Fibroblast of pulmonary artery (primary cell): Measurements from ENCODE around the gene PRADC1.
"Not testable (repeated sequence)": the region's sequence is repeated elsewhere in the genome, so short reads cannot be mapped to it uniquely, and the experiment has no call there.

Experiments used
- DNase-seq: peaks from one replicate; pipeline ENCODE4 v3.0.0-alpha.2; 2010; ENCODE audit warnings: low read depth
- H3K4me3 ChIP-seq: replicated peaks from 2 replicates; pipeline ENCODE4 v1.5.1; 2011; ENCODE audit warnings: low read depth, mild to moderate bottlenecking, control low read depth, low read length, moderate library complexity
- TF ChIP-seq, protein P1 (sequence below): IDR thresholded peaks from 2 replicates; pipeline ENCODE4 v1.5.1; 2011; ENCODE audit warnings: mild to moderate bottlenecking, control low read depth, low read length, inconsistent platforms; ENCODE audit errors: missing control alignments

Gene PRADC1

DNA sequence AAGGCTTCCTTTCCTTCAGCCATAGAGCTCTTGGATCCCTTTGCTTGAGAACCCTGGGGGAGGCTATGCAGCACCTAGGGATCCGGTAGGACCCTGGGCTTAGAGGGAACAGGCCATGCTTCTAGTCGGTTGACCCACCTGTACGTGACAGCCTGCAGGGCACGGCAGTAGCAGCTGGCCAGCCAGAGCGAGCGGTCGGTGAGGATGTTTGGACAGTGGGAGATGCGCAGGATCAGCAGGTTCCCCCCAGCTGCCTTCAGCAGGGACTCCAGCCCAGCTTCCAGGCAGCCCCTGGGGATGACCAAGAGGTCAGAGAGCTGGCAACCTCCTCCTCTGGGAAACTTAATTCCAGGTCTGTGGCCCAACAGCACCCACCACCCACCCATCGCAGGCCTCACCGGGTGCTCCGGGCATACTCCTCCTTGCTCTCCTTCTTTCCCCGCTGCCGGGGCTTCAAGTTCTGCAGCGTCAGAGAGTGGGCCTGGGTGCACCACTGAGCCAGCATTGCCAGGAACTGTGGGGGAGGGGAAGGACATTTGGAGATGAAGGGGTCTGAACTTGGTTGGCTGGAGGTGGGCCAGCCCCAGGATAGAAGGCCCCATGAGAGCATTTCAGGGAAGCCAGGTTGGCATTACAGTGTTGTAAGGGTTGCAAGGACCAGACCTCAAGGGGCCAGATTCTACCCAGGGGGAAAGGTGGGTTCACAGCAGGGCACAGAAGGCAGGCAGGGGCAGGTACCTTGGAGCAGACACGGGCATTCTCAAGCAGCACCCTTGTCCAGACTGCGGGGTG lies 30.7 kb upstream of the PRADC1 start:
- TF ChIP-seq, protein P1, sequence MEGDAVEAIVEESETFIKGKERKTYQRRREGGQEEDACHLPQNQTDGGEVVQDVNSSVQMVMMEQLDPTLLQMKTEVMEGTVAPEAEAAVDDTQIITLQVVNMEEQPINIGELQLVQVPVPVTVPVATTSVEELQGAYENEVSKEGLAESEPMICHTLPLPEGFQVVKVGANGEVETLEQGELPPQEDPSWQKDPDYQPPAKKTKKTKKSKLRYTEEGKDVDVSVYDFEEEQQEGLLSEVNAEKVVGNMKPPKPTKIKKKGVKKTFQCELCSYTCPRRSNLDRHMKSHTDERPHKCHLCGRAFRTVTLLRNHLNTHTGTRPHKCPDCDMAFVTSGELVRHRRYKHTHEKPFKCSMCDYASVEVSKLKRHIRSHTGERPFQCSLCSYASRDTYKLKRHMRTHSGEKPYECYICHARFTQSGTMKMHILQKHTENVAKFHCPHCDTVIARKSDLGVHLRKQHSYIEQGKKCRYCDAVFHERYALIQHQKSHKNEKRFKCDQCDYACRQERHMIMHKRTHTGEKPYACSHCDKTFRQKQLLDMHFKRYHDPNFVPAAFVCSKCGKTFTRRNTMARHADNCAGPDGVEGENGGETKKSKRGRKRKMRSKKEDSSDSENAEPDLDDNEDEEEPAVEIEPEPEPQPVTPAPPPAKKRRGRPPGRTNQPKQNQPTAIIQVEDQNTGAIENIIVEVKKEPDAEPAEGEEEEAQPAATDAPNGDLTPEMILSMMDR, result no peak
- no peak for DNase-seq
- no peak overlapping the region for H3K4me3 ChIP-seq

DNA sequence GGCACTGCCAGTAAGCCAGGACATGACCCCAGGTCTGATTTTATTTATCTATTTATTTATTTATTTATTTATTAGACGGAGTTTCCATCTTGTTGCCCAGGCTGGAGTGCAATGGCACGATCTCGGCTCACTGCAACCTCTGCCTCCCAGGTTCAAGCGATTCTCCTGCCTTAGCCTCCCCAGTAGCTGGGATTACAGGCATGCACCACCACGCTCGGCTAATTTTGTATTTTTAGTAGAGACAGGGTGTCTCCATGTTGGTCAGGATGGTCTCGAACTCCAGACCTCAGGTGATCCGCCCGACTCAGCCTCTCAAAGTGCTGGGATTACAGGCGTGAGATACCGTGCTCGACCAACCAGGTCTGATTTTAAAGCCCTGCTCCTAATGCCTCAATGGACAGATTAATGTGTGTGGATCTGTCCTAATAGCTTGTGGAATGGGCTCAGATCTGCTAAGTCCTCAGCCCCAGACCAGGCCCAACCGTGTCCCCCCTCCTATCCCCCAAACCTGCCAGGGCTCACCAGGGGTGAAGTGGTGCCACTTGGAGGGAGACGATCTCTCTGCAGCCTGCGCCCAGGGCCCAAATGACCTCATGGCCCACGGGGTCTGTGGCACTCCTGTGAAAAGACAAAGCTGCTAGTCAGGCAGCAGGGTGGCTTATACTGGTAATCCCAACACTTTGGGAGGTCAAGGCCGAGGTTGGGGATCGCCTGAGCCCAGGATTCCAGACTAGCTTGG lies 29.8 kb upstream of the PRADC1 start:
- not testable (repeated sequence) for DNase-seq, H3K4me3 ChIP-seq

DNA sequence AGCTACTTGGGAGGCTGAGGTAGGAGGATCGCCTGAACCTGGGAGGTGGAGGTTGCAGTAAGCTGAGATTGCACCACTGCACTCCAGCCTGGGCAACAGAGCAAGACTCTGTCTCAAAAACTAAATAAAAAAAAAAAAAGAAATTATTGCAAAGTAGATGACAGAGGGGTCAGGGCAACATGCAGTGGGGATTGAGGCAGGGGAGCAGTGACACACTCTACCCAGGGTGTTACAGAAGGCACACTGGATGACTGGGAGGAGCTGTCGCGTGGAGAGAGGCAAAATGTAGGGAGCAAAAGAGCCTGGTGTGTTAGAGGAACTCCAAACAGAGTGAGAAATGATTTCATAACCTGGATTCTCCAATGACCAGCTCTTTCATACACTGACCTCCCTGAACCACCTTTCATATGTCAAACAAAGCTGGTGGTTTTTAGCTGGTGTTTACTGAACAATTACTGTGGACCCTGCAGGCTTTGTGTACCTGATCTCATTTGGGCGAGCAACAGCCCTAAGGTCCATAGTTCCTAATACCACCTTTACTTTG lies 29.1 kb upstream of the PRADC1 start:
- TF ChIP-seq, protein P1, result no peak
- H3K4me3 ChIP-seq, result no peak overlapping the region

DNA sequence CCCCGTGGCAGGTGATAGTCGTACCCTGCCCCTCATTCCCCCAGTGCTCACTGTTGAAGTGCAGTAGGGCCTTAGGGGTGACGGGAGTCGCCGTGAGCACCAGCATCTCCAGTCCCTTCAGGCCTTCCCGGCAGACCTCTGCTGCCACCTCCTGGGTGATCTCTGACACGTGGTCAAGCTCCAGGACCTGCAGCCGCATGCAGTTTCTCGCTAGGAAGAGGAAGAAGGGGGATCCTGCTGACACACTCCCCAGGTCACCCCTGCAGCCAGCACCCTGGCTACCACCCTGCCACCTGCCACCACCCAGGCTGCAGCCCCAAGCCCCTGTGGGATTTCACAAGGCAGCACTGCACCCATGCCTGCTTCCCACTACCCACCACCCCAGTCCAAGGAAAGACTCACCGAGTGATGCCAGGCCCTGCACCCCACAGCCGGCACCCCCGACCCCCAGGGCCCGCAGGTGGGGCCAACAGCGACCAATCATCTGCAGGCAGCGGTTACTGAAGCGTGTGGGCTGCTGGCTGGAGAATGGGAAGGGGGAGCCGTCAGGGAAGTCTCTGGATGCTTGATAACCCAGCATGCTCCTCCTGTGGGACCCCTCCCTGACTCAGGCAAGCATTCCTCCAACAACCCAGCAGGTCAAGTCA lies 27.4 kb upstream of the PRADC1 start:
- H3K4me3 ChIP-seq, result no peak overlapping the region
- DNase-seq, result peak; percentile 71
- TF ChIP-seq, protein P1, result peak; percentile 69

More for the DNA sequence above, 29.1 kb upstream of the PRADC1 start:
- DNase-seq, result no peak

DNA sequence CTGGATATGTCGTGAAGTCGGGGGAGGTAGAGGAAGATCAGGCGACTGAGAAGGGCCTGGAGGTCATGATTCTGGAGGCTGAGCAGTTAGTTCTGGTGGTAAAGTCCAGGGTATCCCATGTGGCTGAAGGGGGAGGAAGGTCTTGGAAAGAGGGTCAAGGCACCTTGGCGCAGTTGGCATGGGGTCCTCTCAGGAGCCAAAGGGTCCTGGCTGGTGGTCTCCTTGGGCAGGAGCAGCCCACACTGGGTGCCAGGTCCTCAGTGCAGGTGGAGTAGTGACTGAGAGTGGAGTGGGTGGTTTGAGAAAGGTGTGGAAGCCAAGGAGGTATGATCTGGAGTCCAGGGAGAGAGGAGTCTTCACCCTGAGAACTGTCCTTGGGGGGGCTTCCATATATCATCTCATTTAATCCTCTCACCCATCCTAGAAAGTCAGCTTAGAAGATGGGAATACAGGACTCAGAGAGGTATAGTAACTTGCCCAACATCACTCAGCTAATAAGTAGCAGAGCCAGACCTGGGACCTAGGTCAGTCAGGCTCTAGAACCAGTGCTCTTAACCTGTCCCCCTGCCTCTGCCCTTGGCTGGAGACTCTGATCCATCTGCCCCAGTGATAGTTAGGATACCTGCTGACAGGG lies 26.8 kb upstream of the PRADC1 start:
- no peak overlapping the region for H3K4me3 ChIP-seq
- no peak for DNase-seq
- TF ChIP-seq, protein P1, result no peak

DNA sequence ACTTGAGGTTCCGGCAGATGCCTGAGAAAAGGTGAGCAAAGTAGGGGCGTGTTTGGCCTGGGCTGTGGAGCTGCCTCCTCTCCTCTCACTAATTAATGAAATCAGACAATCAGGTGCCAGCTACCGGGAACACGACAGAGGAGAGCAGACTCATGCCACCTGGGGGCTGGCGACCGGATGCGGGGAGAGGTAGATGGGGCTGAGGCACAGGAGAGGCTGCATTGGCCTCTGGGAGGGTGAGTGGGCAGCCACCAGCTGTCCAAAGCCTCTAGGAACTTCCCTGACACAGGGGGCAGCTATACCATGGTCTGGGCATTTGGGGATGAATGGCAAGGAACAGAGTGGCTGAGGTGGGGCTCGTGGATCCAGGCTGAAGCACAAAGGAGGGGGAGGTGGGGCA lies 26.2 kb upstream of the PRADC1 start:
- no peak for DNase-seq
- TF ChIP-seq, protein P1, result no peak
- no peak overlapping the region for H3K4me3 ChIP-seq

DNA sequence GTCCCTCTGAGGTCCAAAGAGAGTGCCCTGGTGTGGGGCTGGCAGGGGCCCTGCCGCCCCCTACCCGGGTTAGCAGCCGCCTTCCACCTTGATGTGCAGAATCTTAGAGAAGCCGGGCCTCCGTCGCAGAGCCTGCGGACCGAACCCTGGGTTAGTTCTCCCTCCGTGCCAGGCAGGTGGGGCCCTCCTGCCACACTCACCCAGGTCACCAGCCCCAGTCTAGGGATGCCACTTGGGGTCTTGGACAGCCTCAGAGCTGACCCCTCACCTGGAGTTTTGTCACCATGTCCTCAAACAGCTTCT lies 25.8 kb upstream of the PRADC1 start:
- no peak for DNase-seq
- TF ChIP-seq, protein P1, result no peak
- H3K4me3 ChIP-seq, result no peak overlapping the region
